OCI-LY3 (cell line): Measurements from ENCODE around the gene BTBD1.

Source experiments
- CTCF ChIP-seq: fragments of 200-600, 300-600 bp; sonication (generic); IDR thresholded peaks from 2 replicates; pipeline ENCODE4 v1.5.1; 2014; ENCODE audit warnings: antibody characterized with exemption, low read length, low read depth
- EZH2phosphoT487 ChIP-seq: fragments of 200-600 bp; shearing (Covaris generic); IDR thresholded peaks from 2 replicates; pipeline ENCODE4 v1.6.1; 2018; ENCODE audit warnings: antibody characterized with exemption, mixed run types, low read depth

GRCh38 chr15:83015361-83015760, 51.7 kb downstream of the BTBD1 start:
- no peak for TF ChIP-seq CTCF
- no peak for TF ChIP-seq EZH2phosphoT487
